HEK293 (cell line): Measurements from ENCODE around the gene RNF41.
A peak's percentile ranks its signal among the peaks of the same experiment; 100 is the strongest.

ENCODE experiments used
- EGR2 ChIP-seq: fragments of 450-650 bp; formaldehyde crosslinking; IDR thresholded peaks from 2 replicates; pipeline ENCODE4 v1.5.1; 2016; ENCODE audit warnings: low read depth, missing biosample characterization, missing genetic modification characterization
- SP2 ChIP-seq: fragments of 450-650 bp; formaldehyde crosslinking; IDR thresholded peaks from 2 replicates; pipeline ENCODE4 v1.5.1; 2016; ENCODE audit warnings: missing biosample characterization, missing genetic modification characterization
- SP3 ChIP-seq: fragments of 450-650 bp; formaldehyde crosslinking; IDR thresholded peaks from 2 replicates; pipeline ENCODE4 v1.5.1; 2016; ENCODE audit warnings: missing biosample characterization, missing genetic modification characterization
- ZBTB8A ChIP-seq: fragments of 450-650 bp; formaldehyde crosslinking; IDR thresholded peaks from 2 replicates; pipeline ENCODE4 v1.5.1; 2016; ENCODE audit warnings: missing biosample characterization, missing genetic modification characterization
- ZNF138 ChIP-seq: fragments of 450-650 bp; formaldehyde crosslinking; IDR thresholded peaks from 2 replicates; pipeline ENCODE4 v1.5.1; 2016; ENCODE audit warnings: missing biosample characterization, missing genetic modification characterization, borderline replicate concordance
- ZNF239 ChIP-seq: fragments of 450-650 bp; formaldehyde crosslinking; IDR thresholded peaks from 2 replicates; pipeline ENCODE4 v1.5.1; 2016; ENCODE audit warnings: missing biosample characterization, missing genetic modification characterization
- ZNF416 ChIP-seq: fragments of 450-650 bp; formaldehyde crosslinking; IDR thresholded peaks from 2 replicates; pipeline ENCODE4 v1.5.1; 2016; ENCODE audit warnings: missing biosample characterization, missing genetic modification characterization
- ZNF433 ChIP-seq: fragments of 450-650 bp; formaldehyde crosslinking; IDR thresholded peaks from 2 replicates; pipeline ENCODE4 v1.5.1; 2016; ENCODE audit warnings: missing biosample characterization, missing genetic modification characterization, low read depth
- ZNF548 ChIP-seq: fragments of 450-650 bp; formaldehyde crosslinking; IDR thresholded peaks from 2 replicates; pipeline ENCODE4 v1.5.1; 2016; ENCODE audit warnings: missing biosample characterization, missing genetic modification characterization
- ZNF561 ChIP-seq: fragments of 450-650 bp; IDR thresholded peaks from 2 replicates; pipeline ENCODE4 v1.5.1; 2018; ENCODE audit warnings: missing biosample characterization, missing genetic modification characterization, borderline replicate concordance
- ZNF654 ChIP-seq: fragments of 450-650 bp; formaldehyde crosslinking; IDR thresholded peaks from 2 replicates; pipeline ENCODE4 v1.5.1; 2016; ENCODE audit warnings: low read depth, missing biosample characterization, missing genetic modification characterization
- ZNF707 ChIP-seq: fragments of 450-650 bp; formaldehyde crosslinking; IDR thresholded peaks from 2 replicates; pipeline ENCODE4 v1.5.1; 2016; ENCODE audit warnings: missing biosample characterization, missing genetic modification characterization
- ZNF791 ChIP-seq: fragments of 450-650 bp; formaldehyde crosslinking; IDR thresholded peaks from 2 replicates; pipeline ENCODE4 v1.5.1; 2016; ENCODE audit warnings: missing biosample characterization, missing genetic modification characterization
- TF ChIP-seq, protein P1 (sequence below): fragments of 450-650 bp; formaldehyde crosslinking; IDR thresholded peaks from 2 replicates; pipeline ENCODE4 v1.5.1; 2016; ENCODE audit warnings: missing biosample characterization, missing genetic modification characterization, low read depth
- TF ChIP-seq, protein P2 (sequence below): fragments of 450-650 bp; formaldehyde crosslinking; IDR thresholded peaks from 2 replicates; pipeline ENCODE4 v1.5.1; 2016; ENCODE audit warnings: missing biosample characterization, missing genetic modification characterization
- TF ChIP-seq, protein P3 (sequence below): fragments of 450-650 bp; formaldehyde crosslinking; IDR thresholded peaks from 2 replicates; pipeline ENCODE4 v1.5.1; 2016; ENCODE audit warnings: missing biosample characterization, missing genetic modification characterization
- TF ChIP-seq, protein P4 (sequence below): fragments of 450-650 bp; formaldehyde crosslinking; IDR thresholded peaks from 2 replicates; pipeline ENCODE4 v1.5.1; 2016; ENCODE audit warnings: missing biosample characterization, missing genetic modification characterization
- TF ChIP-seq, protein P5 (sequence below): fragments of 450-650 bp; formaldehyde crosslinking; IDR thresholded peaks from 2 replicates; pipeline ENCODE4 v1.5.0; 2017; ENCODE audit warnings: missing biosample characterization, missing genetic modification characterization, borderline replicate concordance
- TF ChIP-seq, protein P6 (sequence below): fragments of 450-650 bp; formaldehyde crosslinking; IDR thresholded peaks from 2 replicates; pipeline ENCODE4 v1.5.1; 2017; ENCODE audit warnings: missing biosample characterization, missing genetic modification characterization
- TF ChIP-seq, protein P7 (sequence below): fragments of 450-650 bp; formaldehyde crosslinking; IDR thresholded peaks from 2 replicates; pipeline ENCODE4; 2016; ENCODE audit warnings: missing biosample characterization, missing genetic modification characterization
- TF ChIP-seq, protein P8 (sequence below): fragments of 450-650 bp; formaldehyde crosslinking; IDR thresholded peaks from 2 replicates; pipeline ENCODE4 v1.5.1; 2016; ENCODE audit warnings: missing biosample characterization, missing genetic modification characterization
- TF ChIP-seq, protein P9 (sequence below): fragments of 450-650 bp; formaldehyde crosslinking; optimal IDR thresholded peaks from 2 replicates; pipeline ENCODE3; 2016; ENCODE audit warnings: missing biosample characterization, mild to moderate bottlenecking, missing genetic modification characterization

The RNF41 gene

DNA sequence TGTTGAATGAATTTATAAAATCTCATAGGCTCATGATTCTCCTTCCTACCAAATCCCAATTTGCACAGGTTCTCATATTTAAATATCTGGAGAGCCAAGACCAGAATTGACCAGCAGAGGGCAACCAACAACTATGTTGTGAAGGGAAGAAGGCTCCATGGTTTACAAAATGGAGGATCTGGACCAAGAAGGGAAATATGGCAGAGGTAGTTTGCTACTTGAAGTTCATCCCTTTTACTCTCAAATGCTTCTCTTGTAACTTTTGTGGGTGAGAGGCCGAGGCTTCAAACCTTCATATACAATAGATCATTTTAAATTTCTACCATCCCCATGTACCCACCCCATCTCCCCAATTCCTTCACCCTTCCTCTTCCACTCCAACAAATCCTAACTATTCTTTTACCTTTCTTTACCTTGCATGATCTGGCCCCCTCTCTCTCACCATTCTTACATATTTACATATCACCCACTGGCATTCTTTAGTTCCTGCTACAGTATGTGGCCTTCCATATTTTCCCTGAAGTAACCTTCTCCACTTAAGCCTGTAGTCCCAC is 28.6 kb downstream of the RNF41 start (continued):
- TF ChIP-seq, protein P1, sequence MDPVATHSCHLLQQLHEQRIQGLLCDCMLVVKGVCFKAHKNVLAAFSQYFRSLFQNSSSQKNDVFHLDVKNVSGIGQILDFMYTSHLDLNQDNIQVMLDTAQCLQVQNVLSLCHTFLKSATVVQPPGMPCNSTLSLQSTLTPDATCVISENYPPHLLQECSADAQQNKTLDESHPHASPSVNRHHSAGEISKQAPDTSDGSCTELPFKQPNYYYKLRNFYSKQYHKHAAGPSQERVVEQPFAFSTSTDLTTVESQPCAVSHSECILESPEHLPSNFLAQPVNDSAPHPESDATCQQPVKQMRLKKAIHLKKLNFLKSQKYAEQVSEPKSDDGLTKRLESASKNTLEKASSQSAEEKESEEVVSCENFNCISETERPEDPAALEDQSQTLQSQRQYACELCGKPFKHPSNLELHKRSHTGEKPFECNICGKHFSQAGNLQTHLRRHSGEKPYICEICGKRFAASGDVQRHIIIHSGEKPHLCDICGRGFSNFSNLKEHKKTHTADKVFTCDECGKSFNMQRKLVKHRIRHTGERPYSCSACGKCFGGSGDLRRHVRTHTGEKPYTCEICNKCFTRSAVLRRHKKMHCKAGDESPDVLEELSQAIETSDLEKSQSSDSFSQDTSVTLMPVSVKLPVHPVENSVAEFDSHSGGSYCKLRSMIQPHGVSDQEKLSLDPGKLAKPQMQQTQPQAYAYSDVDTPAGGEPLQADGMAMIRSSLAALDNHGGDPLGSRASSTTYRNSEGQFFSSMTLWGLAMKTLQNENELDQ (tag by site-specific recombination) = no peak
- TF ChIP-seq ZNF239 (tag by site-specific recombination) (no peak), SP2 (tag by site-specific recombination) (no peak), ZNF791 (tag by site-specific recombination) (no peak), ZNF433 (tag by site-specific recombination) (no peak), SP3 (no peak), ZNF561 (tag by site-specific recombination) (no peak), ZNF654 (tag by site-specific recombination) (peak; percentile 96), ZBTB8A (tag by site-specific recombination) (no peak), EGR2 (tag by site-specific recombination) (no peak), ZNF138 (no peak), ZNF416 (tag by site-specific recombination) (no peak), ZNF548 (tag by site-specific recombination) (no peak), ZNF707 (tag by site-specific recombination) (no peak)
- TF ChIP-seq, protein P2, sequence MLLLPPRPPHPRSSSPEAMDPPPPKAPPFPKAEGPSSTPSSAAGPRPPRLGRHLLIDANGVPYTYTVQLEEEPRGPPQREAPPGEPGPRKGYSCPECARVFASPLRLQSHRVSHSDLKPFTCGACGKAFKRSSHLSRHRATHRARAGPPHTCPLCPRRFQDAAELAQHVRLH (tag by site-specific recombination) = 0 out of 2 replicates have a peak, but pooled peaks have one; percentile 15
- TF ChIP-seq, protein P3, sequence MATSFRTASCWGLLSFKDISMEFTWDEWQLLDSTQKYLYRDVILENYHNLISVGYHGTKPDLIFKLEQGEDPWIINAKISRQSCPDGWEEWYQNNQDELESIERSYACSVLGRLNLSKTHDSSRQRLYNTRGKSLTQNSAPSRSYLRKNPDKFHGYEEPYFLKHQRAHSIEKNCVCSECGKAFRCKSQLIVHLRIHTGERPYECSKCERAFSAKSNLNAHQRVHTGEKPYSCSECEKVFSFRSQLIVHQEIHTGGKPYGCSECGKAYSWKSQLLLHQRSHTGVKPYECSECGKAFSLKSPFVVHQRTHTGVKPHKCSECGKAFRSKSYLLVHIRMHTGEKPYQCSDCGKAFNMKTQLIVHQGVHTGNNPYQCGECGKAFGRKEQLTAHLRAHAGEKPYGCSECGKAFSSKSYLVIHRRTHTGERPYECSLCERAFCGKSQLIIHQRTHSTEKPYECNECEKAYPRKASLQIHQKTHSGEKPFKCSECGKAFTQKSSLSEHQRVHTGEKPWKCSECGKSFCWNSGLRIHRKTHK (tag by site-specific recombination) = no peak
- TF ChIP-seq, protein P4, sequence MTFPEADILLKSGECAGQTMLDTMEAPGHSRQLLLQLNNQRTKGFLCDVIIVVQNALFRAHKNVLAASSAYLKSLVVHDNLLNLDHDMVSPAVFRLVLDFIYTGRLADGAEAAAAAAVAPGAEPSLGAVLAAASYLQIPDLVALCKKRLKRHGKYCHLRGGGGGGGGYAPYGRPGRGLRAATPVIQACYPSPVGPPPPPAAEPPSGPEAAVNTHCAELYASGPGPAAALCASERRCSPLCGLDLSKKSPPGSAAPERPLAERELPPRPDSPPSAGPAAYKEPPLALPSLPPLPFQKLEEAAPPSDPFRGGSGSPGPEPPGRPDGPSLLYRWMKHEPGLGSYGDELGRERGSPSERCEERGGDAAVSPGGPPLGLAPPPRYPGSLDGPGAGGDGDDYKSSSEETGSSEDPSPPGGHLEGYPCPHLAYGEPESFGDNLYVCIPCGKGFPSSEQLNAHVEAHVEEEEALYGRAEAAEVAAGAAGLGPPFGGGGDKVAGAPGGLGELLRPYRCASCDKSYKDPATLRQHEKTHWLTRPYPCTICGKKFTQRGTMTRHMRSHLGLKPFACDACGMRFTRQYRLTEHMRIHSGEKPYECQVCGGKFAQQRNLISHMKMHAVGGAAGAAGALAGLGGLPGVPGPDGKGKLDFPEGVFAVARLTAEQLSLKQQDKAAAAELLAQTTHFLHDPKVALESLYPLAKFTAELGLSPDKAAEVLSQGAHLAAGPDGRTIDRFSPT (tag by site-specific recombination) = no peak
- TF ChIP-seq, protein P5, sequence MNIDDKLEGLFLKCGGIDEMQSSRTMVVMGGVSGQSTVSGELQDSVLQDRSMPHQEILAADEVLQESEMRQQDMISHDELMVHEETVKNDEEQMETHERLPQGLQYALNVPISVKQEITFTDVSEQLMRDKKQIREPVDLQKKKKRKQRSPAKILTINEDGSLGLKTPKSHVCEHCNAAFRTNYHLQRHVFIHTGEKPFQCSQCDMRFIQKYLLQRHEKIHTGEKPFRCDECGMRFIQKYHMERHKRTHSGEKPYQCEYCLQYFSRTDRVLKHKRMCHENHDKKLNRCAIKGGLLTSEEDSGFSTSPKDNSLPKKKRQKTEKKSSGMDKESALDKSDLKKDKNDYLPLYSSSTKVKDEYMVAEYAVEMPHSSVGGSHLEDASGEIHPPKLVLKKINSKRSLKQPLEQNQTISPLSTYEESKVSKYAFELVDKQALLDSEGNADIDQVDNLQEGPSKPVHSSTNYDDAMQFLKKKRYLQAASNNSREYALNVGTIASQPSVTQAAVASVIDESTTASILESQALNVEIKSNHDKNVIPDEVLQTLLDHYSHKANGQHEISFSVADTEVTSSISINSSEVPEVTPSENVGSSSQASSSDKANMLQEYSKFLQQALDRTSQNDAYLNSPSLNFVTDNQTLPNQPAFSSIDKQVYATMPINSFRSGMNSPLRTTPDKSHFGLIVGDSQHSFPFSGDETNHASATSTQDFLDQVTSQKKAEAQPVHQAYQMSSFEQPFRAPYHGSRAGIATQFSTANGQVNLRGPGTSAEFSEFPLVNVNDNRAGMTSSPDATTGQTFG (tag by site-specific recombination) = no peak
- TF ChIP-seq, protein P6, sequence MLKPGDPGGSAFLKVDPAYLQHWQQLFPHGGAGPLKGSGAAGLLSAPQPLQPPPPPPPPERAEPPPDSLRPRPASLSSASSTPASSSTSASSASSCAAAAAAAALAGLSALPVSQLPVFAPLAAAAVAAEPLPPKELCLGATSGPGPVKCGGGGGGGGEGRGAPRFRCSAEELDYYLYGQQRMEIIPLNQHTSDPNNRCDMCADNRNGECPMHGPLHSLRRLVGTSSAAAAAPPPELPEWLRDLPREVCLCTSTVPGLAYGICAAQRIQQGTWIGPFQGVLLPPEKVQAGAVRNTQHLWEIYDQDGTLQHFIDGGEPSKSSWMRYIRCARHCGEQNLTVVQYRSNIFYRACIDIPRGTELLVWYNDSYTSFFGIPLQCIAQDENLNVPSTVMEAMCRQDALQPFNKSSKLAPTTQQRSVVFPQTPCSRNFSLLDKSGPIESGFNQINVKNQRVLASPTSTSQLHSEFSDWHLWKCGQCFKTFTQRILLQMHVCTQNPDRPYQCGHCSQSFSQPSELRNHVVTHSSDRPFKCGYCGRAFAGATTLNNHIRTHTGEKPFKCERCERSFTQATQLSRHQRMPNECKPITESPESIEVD (tag by site-specific recombination) = no peak
- TF ChIP-seq, protein P7, sequence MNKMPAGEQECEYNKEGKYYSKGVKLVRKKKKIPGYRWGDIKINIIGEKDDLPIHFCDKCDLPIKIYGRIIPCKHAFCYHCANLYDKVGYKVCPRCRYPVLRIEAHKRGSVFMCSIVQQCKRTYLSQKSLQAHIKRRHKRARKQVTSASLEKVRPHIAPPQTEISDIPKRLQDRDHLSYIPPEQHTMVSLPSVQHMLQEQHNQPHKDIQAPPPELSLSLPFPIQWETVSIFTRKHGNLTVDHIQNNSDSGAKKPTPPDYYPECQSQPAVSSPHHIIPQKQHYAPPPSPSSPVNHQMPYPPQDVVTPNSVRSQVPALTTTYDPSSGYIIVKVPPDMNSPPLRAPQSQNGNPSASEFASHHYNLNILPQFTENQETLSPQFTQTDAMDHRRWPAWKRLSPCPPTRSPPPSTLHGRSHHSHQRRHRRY (tag by site-specific recombination) = no peak
- TF ChIP-seq, protein P8, sequence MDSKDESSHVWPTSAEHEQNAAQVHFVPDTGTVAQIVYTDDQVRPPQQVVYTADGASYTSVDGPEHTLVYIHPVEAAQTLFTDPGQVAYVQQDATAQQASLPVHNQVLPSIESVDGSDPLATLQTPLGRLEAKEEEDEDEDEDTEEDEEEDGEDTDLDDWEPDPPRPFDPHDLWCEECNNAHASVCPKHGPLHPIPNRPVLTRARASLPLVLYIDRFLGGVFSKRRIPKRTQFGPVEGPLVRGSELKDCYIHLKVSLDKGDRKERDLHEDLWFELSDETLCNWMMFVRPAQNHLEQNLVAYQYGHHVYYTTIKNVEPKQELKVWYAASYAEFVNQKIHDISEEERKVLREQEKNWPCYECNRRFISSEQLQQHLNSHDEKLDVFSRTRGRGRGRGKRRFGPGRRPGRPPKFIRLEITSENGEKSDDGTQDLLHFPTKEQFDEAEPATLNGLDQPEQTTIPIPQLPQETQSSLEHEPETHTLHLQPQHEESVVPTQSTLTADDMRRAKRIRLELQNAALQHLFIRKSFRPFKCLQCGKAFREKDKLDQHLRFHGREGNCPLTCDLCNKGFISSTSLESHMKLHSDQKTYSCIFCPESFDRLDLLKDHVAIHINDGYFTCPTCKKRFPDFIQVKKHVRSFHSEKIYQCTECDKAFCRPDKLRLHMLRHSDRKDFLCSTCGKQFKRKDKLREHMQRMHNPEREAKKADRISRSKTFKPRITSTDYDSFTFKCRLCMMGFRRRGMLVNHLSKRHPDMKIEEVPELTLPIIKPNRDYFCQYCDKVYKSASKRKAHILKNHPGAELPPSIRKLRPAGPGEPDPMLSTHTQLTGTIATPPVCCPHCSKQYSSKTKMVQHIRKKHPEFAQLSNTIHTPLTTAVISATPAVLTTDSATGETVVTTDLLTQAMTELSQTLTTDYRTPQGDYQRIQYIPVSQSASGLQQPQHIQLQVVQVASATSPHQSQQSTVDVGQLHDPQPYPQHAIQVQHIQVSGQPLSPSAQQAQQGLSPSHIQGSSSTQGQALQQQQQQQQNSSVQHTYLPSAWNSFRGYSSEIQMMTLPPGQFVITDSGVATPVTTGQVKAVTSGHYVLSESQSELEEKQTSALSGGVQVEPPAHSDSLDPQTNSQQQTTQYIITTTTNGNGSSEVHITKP = 0 out of 2 replicates have a peak, but pooled peaks have one; percentile 9
- TF ChIP-seq, protein P9, sequence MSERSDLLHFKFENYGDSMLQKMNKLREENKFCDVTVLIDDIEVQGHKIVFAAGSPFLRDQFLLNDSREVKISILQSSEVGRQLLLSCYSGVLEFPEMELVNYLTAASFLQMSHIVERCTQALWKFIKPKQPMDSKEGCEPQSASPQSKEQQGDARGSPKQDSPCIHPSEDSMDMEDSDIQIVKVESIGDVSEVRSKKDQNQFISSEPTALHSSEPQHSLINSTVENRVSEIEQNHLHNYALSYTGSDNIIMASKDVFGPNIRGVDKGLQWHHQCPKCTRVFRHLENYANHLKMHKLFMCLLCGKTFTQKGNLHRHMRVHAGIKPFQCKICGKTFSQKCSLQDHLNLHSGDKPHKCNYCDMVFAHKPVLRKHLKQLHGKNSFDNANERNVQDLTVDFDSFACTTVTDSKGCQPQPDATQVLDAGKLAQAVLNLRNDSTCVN (tag by site-specific recombination) = no peak
